ENCODE results near the gene HOXC4. TPM values are rescaled to one million over a fixed set of nuclear protein-coding genes. Genes with fewer than 3 reads are reported as not detected.
"Not testable (repeated sequence)": the region's sequence is repeated elsewhere in the genome, so short reads cannot be mapped to it uniquely, and the experiment has no call there.

Gene HOXC4
- polyA plus RNA-seq, 1 donor from 2014 or later: 2.3 TPM

- no peaks in the 10 kb centered on the region for H3K9me3 Mint-ChIP-seq
- H3K36me3 Mint-ChIP-seq: peaks cover 2% of the 10 kb centered on the region
- H3K27ac Mint-ChIP-seq: peak overlapping the region in 1 of 3 donors; percentile 34
- H3K4me1 Mint-ChIP-seq: peaks cover 0 to 4% (median 3%) of the 10 kb centered on the region in 3 donors
- peaks cover 59% of the 10 kb centered on the region for H3K27me3 Mint-ChIP-seq
- H3K4me3 Mint-ChIP-seq: no peak overlapping the region
Measured at GRCh38 chr12:54038871-54039414, 14.7 kb upstream of the HOXC4 start.

- Mint-ChIP-seq H3K27me3 (peaks cover 56% of the 10 kb centered on the region), H3K27ac (peak overlapping the region in 2 of 3 donors; percentile 34 to 71), H3K36me3 (peaks cover 2% of the 10 kb centered on the region), H3K9me3 (no peaks in the 10 kb centered on the region), H3K4me1 (peaks cover 0 to 4% (median 0%) of the 10 kb centered on the region in 3 donors), H3K4me3 (no peak overlapping the region)
Measured at GRCh38 chr12:54039417-54040147, 14.1 kb upstream of the HOXC4 start.

- H3K27me3 Mint-ChIP-seq: peaks cover 57% of the 10 kb centered on the region
- peak overlapping the region in 2 of 3 donors; percentile 29 to 71 for H3K27ac Mint-ChIP-seq
- H3K4me1 Mint-ChIP-seq: peaks cover 0 to 1% (median 0%) of the 10 kb centered on the region in 3 donors
- H3K4me3 Mint-ChIP-seq: no peak overlapping the region
- H3K9me3 Mint-ChIP-seq: no peaks in the 10 kb centered on the region
- peaks cover 2% of the 10 kb centered on the region for H3K36me3 Mint-ChIP-seq
Measured at GRCh38 chr12:54040148-54040494, 13.5 kb upstream of the HOXC4 start.

- no peaks in the 10 kb centered on the region for H3K4me1 Mint-ChIP-seq
- H3K27me3 Mint-ChIP-seq: peaks cover 56% of the 10 kb centered on the region
- H3K9me3 Mint-ChIP-seq: no peaks in the 10 kb centered on the region
- H3K27ac Mint-ChIP-seq: peak overlapping the region in 1 of 3 donors; percentile 29
- no peak overlapping the region for H3K4me3 Mint-ChIP-seq
- H3K36me3 Mint-ChIP-seq: peaks cover 2% of the 10 kb centered on the region
Measured at GRCh38 chr12:54040648-54041047, 13.0 kb upstream of the HOXC4 start.

- Mint-ChIP-seq H3K9me3 (no peaks in the 10 kb centered on the region), H3K36me3 (peaks cover 2% of the 10 kb centered on the region), H3K4me1 (peaks cover 0 to under 1% (median 0%) of the 10 kb centered on the region in 3 donors), H3K27ac (peak overlapping the region in 1 of 3 donors; percentile 45), H3K4me3 (no peak overlapping the region), H3K27me3 (peaks cover 55% of the 10 kb centered on the region)
Measured at GRCh38 chr12:54041097-54041690, 12.4 kb upstream of the HOXC4 start.

GRCh38 chr12:54042033-54042432 lies 11.6 kb upstream of the HOXC4 start:
- H3K27ac Mint-ChIP-seq, H3K4me3 Mint-ChIP-seq, H3K9me3 Mint-ChIP-seq, H3K36me3 Mint-ChIP-seq, H3K4me1 Mint-ChIP-seq: not testable (repeated sequence)
- H3K27me3 Mint-ChIP-seq: peaks cover 58% of the 10 kb centered on the region

- H3K36me3 Mint-ChIP-seq: peaks cover 2% of the 10 kb centered on the region
- H3K9me3 Mint-ChIP-seq: no peaks in the 10 kb centered on the region
- peaks cover 64% of the 10 kb centered on the region for H3K27me3 Mint-ChIP-seq
- no peak overlapping the region for H3K4me3 Mint-ChIP-seq
- H3K4me1 Mint-ChIP-seq: peaks cover 2 to 5% (median 3%) of the 10 kb centered on the region in 3 donors
- H3K27ac Mint-ChIP-seq: no peak overlapping the region
Measured at GRCh38 chr12:54042970-54043853, 10.4 kb upstream of the HOXC4 start.

- no peak overlapping the region for H3K4me3 Mint-ChIP-seq
- H3K36me3 Mint-ChIP-seq: peaks cover 5% of the 10 kb centered on the region
- no peak overlapping the region for H3K27ac Mint-ChIP-seq
- H3K9me3 Mint-ChIP-seq: no peaks in the 10 kb centered on the region
- H3K4me1 Mint-ChIP-seq: peaks cover 2 to 9% (median 6%) of the 10 kb centered on the region in 3 donors
- peaks cover 64% of the 10 kb centered on the region for H3K27me3 Mint-ChIP-seq
Measured at GRCh38 chr12:54044425-54045103, 9.1 kb upstream of the HOXC4 start.

GRCh38 chr12:54045401-54045800 lies 8.2 kb upstream of the HOXC4 start:
- no peaks in the 10 kb centered on the region for H3K9me3 Mint-ChIP-seq
- no peak overlapping the region for H3K4me3 Mint-ChIP-seq
- H3K27ac Mint-ChIP-seq: peak overlapping the region in 1 of 3 donors; percentile 5
- H3K36me3 Mint-ChIP-seq: peaks cover 5% of the 10 kb centered on the region
- H3K27me3 Mint-ChIP-seq: peaks cover 67% of the 10 kb centered on the region
- H3K4me1 Mint-ChIP-seq: peaks cover 2 to 15% (median 6%) of the 10 kb centered on the region in 3 donors

GRCh38 chr12:54045868-54046521 lies 7.6 kb upstream of the HOXC4 start:
- peak overlapping the region in 1 of 4 donors; percentile 28 for H3K4me3 Mint-ChIP-seq
- peaks cover 5% of the 10 kb centered on the region for H3K36me3 Mint-ChIP-seq
- H3K4me1 Mint-ChIP-seq: peaks cover 2 to 19% (median 8%) of the 10 kb centered on the region in 3 donors
- H3K27me3 Mint-ChIP-seq: peaks cover 65% of the 10 kb centered on the region
- H3K27ac Mint-ChIP-seq: peak overlapping the region in 1 of 3 donors; percentile 5
- H3K9me3 Mint-ChIP-seq: no peaks in the 10 kb centered on the region

GRCh38 chr12:54046809-54047159 lies 6.9 kb upstream of the HOXC4 start:
- H3K27me3 Mint-ChIP-seq: peaks cover 63% of the 10 kb centered on the region
- H3K27ac Mint-ChIP-seq: no peak overlapping the region
- H3K4me3 Mint-ChIP-seq: peak overlapping the region in 3 of 4 donors; percentile 39 to 89 (median 66)
- peaks cover 2 to 19% (median 9%) of the 10 kb centered on the region in 3 donors for H3K4me1 Mint-ChIP-seq
- peaks cover 5% of the 10 kb centered on the region for H3K36me3 Mint-ChIP-seq
- no peaks in the 10 kb centered on the region for H3K9me3 Mint-ChIP-seq

GRCh38 chr12:54047160-54047963 lies 6.3 kb upstream of the HOXC4 start:
- Mint-ChIP-seq H3K27me3 (peaks cover 64% of the 10 kb centered on the region), H3K36me3 (peaks cover 5% of the 10 kb centered on the region), H3K27ac (peak overlapping the region in 1 of 3 donors; percentile 9), H3K4me1 (peaks cover 4 to 25% (median 11%) of the 10 kb centered on the region in 3 donors), H3K9me3 (no peaks in the 10 kb centered on the region), H3K4me3 (peak overlapping the region in 3 of 4 donors; percentile 39 to 89 (median 66))

- Mint-ChIP-seq H3K27me3 (peaks cover 60% of the 10 kb centered on the region), H3K27ac (peak overlapping the region in 1 of 3 donors; percentile 33), H3K4me3 (peak overlapping the region in 1 of 4 donors; percentile 32), H3K36me3 (peaks cover 5% of the 10 kb centered on the region), H3K4me1 (peaks cover 6 to 29% (median 13%) of the 10 kb centered on the region in 3 donors), H3K9me3 (no peaks in the 10 kb centered on the region)
Measured at GRCh38 chr12:54047964-54048303, 5.7 kb upstream of the HOXC4 start.
